ENCODE results near the gene CEMP1. TPM values are rescaled to one million over a fixed set of nuclear protein-coding genes. Genes with fewer than 3 reads are reported as not detected.
"Not testable (repeated sequence)": the region's sequence is repeated elsewhere in the genome, so short reads cannot be mapped to it uniquely, and the experiment has no call there.

CEMP1 gene, protein sequence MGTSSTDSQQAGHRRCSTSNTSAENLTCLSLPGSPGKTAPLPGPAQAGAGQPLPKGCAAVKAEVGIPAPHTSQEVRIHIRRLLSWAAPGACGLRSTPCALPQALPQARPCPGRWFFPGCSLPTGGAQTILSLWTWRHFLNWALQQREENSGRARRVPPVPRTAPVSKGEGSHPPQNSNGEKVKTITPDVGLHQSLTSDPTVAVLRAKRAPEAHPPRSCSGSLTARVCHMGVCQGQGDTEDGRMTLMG
- 0.04 TPM for total RNA-seq
- polyA plus RNA-seq (ENCODE audit: insufficient read depth in 1 of 8, insufficient read length in 8 of 8, low replicate concordance in 1 of 8), result 1 to 10 TPM in 5 of 8 donors, under 1 TPM in 3; 0.20 to 3.2 (median 1.3) TPM
- long read RNA-seq, donor 1, partial matches to known transcripts, result 0 of 3 reads
- long read RNA-seq, donor 1, other reads (novel, unspliced or antisense), result 0 of 3 reads
- long read RNA-seq, donor 2, partial matches to known transcripts, result 0 of 1 reads
- long read RNA-seq, donor 2, other reads (novel, unspliced or antisense), result 0 of 1 reads
- long read RNA-seq, donor 3, transcript CEMP1-202 (1 exons, 1,374 nt), result major isoform, 14 of 14 reads
- long read RNA-seq, donor 3, partial matches to known transcripts, result 0 of 14 reads
- long read RNA-seq, donor 3, other reads (novel, unspliced or antisense), result 0 of 14 reads
- long read RNA-seq, donor 4, partial matches to known transcripts, result 0 of 2 reads
- long read RNA-seq, donor 4, other reads (novel, unspliced or antisense), result 0 of 2 reads
- long read RNA-seq, donor 5, transcript CEMP1-202 (1 exons, 1,374 nt), result major isoform, 15 of 15 reads
- long read RNA-seq, donor 5, partial matches to known transcripts, result 0 of 15 reads
- long read RNA-seq, donor 5, other reads (novel, unspliced or antisense), result 0 of 15 reads
- long read RNA-seq, donor 6, transcript CEMP1-202 (1 exons, 1,374 nt), result major isoform, 9 of 9 reads
- long read RNA-seq, donor 6, partial matches to known transcripts, result 0 of 9 reads
- long read RNA-seq, donor 6, other reads (novel, unspliced or antisense), result 0 of 9 reads
- long read RNA-seq, donor 7, transcript CEMP1-202 (1 exons, 1,374 nt), result major isoform, 5 of 5 reads
- long read RNA-seq, donor 7, partial matches to known transcripts, result 0 of 5 reads
- long read RNA-seq, donor 7, other reads (novel, unspliced or antisense), result 0 of 5 reads
- long read RNA-seq, donor 8, transcript CEMP1-202 (1 exons, 1,374 nt), result major isoform, 6 of 6 reads
- long read RNA-seq, donor 8, partial matches to known transcripts, result 0 of 6 reads
- long read RNA-seq, donor 8, other reads (novel, unspliced or antisense), result 0 of 6 reads
- long read RNA-seq, donor 9, transcript CEMP1-202 (1 exons, 1,374 nt), result major isoform, 6 of 6 reads
- long read RNA-seq, donor 9, partial matches to known transcripts, result 0 of 6 reads
- long read RNA-seq, donor 9, other reads (novel, unspliced or antisense), result 0 of 6 reads
- long read RNA-seq, donor 10, transcript CEMP1-202 (1 exons, 1,374 nt), result major isoform, 11 of 11 reads
- long read RNA-seq, donor 10, partial matches to known transcripts, result 0 of 11 reads
- long read RNA-seq, donor 10, other reads (novel, unspliced or antisense), result 0 of 11 reads
- long read RNA-seq, donor 11, transcript CEMP1-202 (1 exons, 1,374 nt), result major isoform, 15 of 15 reads
- long read RNA-seq, donor 11, partial matches to known transcripts, result 0 of 15 reads
- long read RNA-seq, donor 11, other reads (novel, unspliced or antisense), result 0 of 15 reads

- Histone ChIP-seq H3K4me1 (ENCODE audit: control insufficient read depth, insufficient read depth, low read length) (peaks cover 27% of the 10 kb centered on the region), H3K36me3 (ENCODE audit: control insufficient read depth, insufficient read depth, low read length) (peaks cover 34% of the 10 kb centered on the region), H3K9me3 (replicated peaks; ENCODE audit: control insufficient read depth, low read depth, low read length) (no peaks in the 10 kb centered on the region), H3K27me3 (ENCODE audit: control insufficient read depth, insufficient read depth, low read length) (no peaks in the 10 kb centered on the region), H3K4me3 (ENCODE audit: low read length) (peak within 1 kb of the TSS; percentile 71), H3K27ac (ENCODE audit: low read length) (peak within 1 kb of the TSS; percentile 92)
- 1% methylated on average over 9 of the region's 11 CpGs for WGBS (ENCODE audit: insufficient coverage)
- DNase-seq, result no peak
Observed at GRCh38 chr16:2531371-2531695, at the start of gene CEMP1. CEMP1 (minus strand) TSS chr16:2531408; CDS start chr16:2531073, 335 bp downstream.

DNA sequence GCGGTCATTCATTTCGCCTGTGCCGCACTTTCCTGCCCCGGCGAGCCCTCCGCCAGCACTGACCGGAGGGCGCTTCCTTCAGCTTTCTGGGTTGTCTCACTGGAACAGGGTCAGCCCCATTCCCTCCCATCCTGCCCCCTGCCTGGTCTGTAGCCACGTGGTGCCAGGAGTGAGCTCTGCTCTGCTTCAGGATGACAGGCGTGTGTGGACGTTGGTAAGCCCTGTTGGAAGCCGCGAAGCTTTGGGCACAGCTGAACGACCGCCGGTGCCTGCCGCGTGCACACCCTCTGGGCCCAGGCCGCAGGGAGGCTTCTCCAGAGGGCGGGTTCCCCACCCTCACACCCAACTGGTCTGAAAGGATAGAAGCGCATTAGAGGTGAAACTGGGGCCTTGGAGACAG lies 49.6 kb upstream of the CEMP1 start:
- DNase-seq; H3K9me3 ChIP-seq (replicated peaks; ENCODE audit: control insufficient read depth, low read depth, low read length); H3K27me3 ChIP-seq (ENCODE audit: control insufficient read depth, insufficient read depth, low read length); H3K27ac ChIP-seq (ENCODE audit: low read length); H3K4me3 ChIP-seq (ENCODE audit: low read length); H3K36me3 ChIP-seq (ENCODE audit: control insufficient read depth, insufficient read depth, low read length): not testable (repeated sequence)
- peaks cover 13% of the 10 kb centered on the region for H3K4me1 ChIP-seq (ENCODE audit: control insufficient read depth, insufficient read depth, low read length)
- WGBS (ENCODE audit: insufficient coverage), result no CpG with 5 or more reads among the region's 21 CpGs

- H3K9me3 ChIP-seq (replicated peaks; ENCODE audit: control insufficient read depth, low read depth, low read length); H3K4me1 ChIP-seq (ENCODE audit: control insufficient read depth, insufficient read depth, low read length); H3K27ac ChIP-seq (ENCODE audit: low read length); H3K36me3 ChIP-seq (ENCODE audit: control insufficient read depth, insufficient read depth, low read length); H3K27me3 ChIP-seq (ENCODE audit: control insufficient read depth, insufficient read depth, low read length); H3K4me3 ChIP-seq (ENCODE audit: low read length); DNase-seq: not testable (repeated sequence)
- no CpG with 5 or more reads among the region's 11 CpGs for WGBS (ENCODE audit: insufficient coverage)
Observed at GRCh38 chr16:2580143-2580542, 48.9 kb upstream of the CEMP1 start.

- not testable (repeated sequence) for H3K27me3 ChIP-seq (ENCODE audit: control insufficient read depth, insufficient read depth, low read length); H3K9me3 ChIP-seq (replicated peaks; ENCODE audit: control insufficient read depth, low read depth, low read length); H3K36me3 ChIP-seq (ENCODE audit: control insufficient read depth, insufficient read depth, low read length); DNase-seq; H3K4me1 ChIP-seq (ENCODE audit: control insufficient read depth, insufficient read depth, low read length); H3K27ac ChIP-seq (ENCODE audit: low read length); H3K4me3 ChIP-seq (ENCODE audit: low read length)
- whole genome bisulfite sequencing (ENCODE audit: insufficient coverage), result no CpG with 5 or more reads among the region's 12 CpGs
Observed at GRCh38 chr16:2578905-2579304, 47.7 kb upstream of the CEMP1 start.

DNA sequence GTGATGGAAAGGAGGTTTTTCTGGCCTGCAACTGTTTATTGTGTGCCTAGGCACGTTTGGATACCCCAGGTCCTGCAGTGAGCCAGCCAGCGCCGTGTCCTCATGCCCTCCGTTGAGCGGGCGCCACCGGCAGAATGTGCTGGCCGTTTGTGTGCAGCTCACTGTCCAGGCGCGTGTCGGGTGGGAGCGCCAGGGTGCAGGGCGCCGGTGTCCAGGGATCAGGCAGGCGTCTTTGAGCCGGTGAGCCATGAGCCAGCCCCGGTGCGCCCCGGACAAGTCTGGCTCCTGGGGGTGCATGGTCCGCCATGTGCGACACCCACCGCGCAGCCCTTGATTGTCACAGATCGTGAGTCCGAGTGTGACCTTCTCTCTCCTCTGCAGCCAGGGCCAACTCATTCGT lies 45.8 kb upstream of the CEMP1 start:
- H3K27ac ChIP-seq (ENCODE audit: low read length); H3K4me1 ChIP-seq (ENCODE audit: control insufficient read depth, insufficient read depth, low read length); DNase-seq; H3K9me3 ChIP-seq (replicated peaks; ENCODE audit: control insufficient read depth, low read depth, low read length); H3K36me3 ChIP-seq (ENCODE audit: control insufficient read depth, insufficient read depth, low read length); H3K27me3 ChIP-seq (ENCODE audit: control insufficient read depth, insufficient read depth, low read length); H3K4me3 ChIP-seq (ENCODE audit: low read length): not testable (repeated sequence)
- WGBS (ENCODE audit: insufficient coverage), result no CpG with 5 or more reads among the region's 26 CpGs

DNA sequence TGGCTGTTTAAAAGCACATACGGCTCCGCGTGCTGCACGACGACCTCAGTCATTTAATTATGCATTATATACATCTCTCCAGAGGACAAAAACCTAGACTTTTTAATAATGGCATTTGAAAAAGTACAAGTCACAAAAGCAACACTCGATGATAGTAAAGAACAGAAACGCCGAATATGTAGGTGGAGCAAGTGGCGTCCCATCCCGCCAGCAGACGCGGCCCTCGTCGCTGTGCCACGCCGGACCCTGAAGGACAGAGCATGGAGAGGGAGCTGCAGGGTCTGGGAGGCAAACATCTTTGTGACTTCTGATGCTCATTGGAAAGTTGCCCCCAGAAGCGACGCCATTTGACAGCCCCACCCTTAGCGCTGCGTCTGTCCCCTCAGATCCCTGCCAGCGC lies 44.6 kb upstream of the CEMP1 start:
- DNase-seq; H3K27ac ChIP-seq (ENCODE audit: low read length); H3K36me3 ChIP-seq (ENCODE audit: control insufficient read depth, insufficient read depth, low read length); H3K9me3 ChIP-seq (replicated peaks; ENCODE audit: control insufficient read depth, low read depth, low read length); H3K27me3 ChIP-seq (ENCODE audit: control insufficient read depth, insufficient read depth, low read length); H3K4me3 ChIP-seq (ENCODE audit: low read length); H3K4me1 ChIP-seq (ENCODE audit: control insufficient read depth, insufficient read depth, low read length): not testable (repeated sequence)
- no CpG with 5 or more reads among the region's 21 CpGs for WGBS (ENCODE audit: insufficient coverage)

GRCh38 chr16:2572704-2573103 lies 41.5 kb upstream of the CEMP1 start:
- not testable (repeated sequence) for H3K4me3 ChIP-seq (ENCODE audit: low read length); H3K27me3 ChIP-seq (ENCODE audit: control insufficient read depth, insufficient read depth, low read length)
- no CpG with 5 or more reads among the region's 6 CpGs for WGBS (ENCODE audit: insufficient coverage)

DNA sequence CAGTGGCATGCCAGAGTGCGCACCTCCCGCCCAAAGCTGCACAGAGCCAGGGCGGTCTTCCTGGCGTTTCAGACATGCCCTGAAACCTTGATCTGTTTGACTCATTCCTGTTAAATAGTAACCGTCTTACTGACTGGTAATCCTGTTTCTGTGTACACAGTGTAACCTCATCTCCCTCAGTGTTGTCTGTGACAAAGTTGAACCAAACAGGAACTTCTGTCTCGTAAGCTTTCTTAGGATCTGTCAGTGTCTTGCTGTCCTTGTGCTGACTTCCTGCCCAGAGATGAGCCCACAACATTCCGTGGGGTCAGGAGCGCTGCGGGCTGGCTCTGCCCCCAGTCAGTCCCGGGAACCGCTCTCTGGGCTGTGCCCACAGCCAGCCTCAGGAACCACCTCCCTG lies 37.4 kb upstream of the CEMP1 start:
- not testable (repeated sequence) for DNase-seq; H3K9me3 ChIP-seq (replicated peaks; ENCODE audit: control insufficient read depth, low read depth, low read length); H3K27me3 ChIP-seq (ENCODE audit: control insufficient read depth, insufficient read depth, low read length); H3K36me3 ChIP-seq (ENCODE audit: control insufficient read depth, insufficient read depth, low read length); H3K27ac ChIP-seq (ENCODE audit: low read length); H3K4me1 ChIP-seq (ENCODE audit: control insufficient read depth, insufficient read depth, low read length); H3K4me3 ChIP-seq (ENCODE audit: low read length)
- WGBS (ENCODE audit: insufficient coverage), result no CpG with 5 or more reads among the region's 11 CpGs

More at GRCh38 chr16:2572704-2573103, 41.5 kb upstream of the CEMP1 start:
- not testable (repeated sequence) for H3K36me3 ChIP-seq (ENCODE audit: control insufficient read depth, insufficient read depth, low read length); DNase-seq; H3K9me3 ChIP-seq (replicated peaks; ENCODE audit: control insufficient read depth, low read depth, low read length); H3K27ac ChIP-seq (ENCODE audit: low read length); H3K4me1 ChIP-seq (ENCODE audit: control insufficient read depth, insufficient read depth, low read length)

- H3K27me3 ChIP-seq (ENCODE audit: control insufficient read depth, insufficient read depth, low read length); H3K27ac ChIP-seq (ENCODE audit: low read length); H3K4me1 ChIP-seq (ENCODE audit: control insufficient read depth, insufficient read depth, low read length); DNase-seq; H3K36me3 ChIP-seq (ENCODE audit: control insufficient read depth, insufficient read depth, low read length); H3K4me3 ChIP-seq (ENCODE audit: low read length); H3K9me3 ChIP-seq (replicated peaks; ENCODE audit: control insufficient read depth, low read depth, low read length): not testable (repeated sequence)
- WGBS (ENCODE audit: insufficient coverage), result no CpG with 5 or more reads among the region's 6 CpGs
Observed at GRCh38 chr16:2567506-2567905, 36.3 kb upstream of the CEMP1 start.

Measured in muscle of leg (tissue), 16 donors.